Cardiac ventricle fibroblast (primary cell): ENCODE measurements around the gene TMPRSS11A. TPM values are rescaled to one million over a fixed set of nuclear protein-coding genes. Genes with fewer than 3 reads are reported as not detected.

Experiments used
- total RNA-seq: library from RNA; depleted of rRNA; stranded (reverse); fragments of >200 nt; gene quantifications from 2 replicates; pipeline ENCODE4 v1.2.3, GENCODE V29; 2015

Gene TMPRSS11A
- total RNA-seq, result not detected in 2 replicates

GRCh38 chr4:67963356-67963755, at the start of gene TMPRSS11A:
Gene TMPRSS11A, minus strand, starts transcription at chr4:67963493. Its CDS starts 100 bp downstream, at chr4:67963393.

GRCh38 chr4:67883902-67884301, 79.4 kb downstream of the TMPRSS11A start, which contains the start of gene TMPRSS11D:
Gene TMPRSS11D, minus strand, starts transcription at chr4:67884002. Its CDS starts 69 bp downstream, at chr4:67883933.

Other genes starting within 250 kb of the TMPRSS11A start
- gene GNRHR, start 209.1 kb downstream of the TMPRSS11A start, total RNA-seq, result not detected in 2 replicates
- not detected in 2 replicates for gene TMPRSS11D, start 79.5 kb downstream of the TMPRSS11A start, total RNA-seq
- not detected in 2 replicates for gene TMPRSS11F, start 166.4 kb upstream of the TMPRSS11A start, total RNA-seq